ENCODE data around the gene RAD54L.

DNA sequence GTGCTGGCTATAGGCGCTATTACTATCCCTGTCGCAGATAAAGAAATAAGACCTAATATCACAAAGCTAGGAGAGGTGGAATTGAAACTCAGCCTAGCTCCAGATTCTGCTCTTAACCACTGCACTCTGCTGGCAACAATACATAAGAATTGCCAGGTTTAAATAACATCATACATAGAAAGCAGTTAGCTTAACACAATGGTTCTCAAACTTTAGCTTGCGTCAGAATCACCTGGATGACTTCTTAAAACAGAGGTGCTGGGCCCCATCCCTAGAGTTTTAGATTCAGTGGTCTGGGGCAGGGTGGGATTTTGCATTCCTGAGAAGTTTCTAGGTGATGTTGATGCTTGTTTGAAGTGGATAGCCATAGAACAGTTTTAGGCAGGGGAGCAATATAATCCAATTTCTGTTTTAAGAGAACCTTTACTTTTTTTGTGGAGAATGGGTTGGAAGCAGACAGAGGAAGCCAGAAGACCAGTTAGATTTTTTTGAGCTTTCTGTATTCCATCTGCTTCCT is 48.3 kb upstream of the RAD54L start:
- no peak for TF ChIP-seq GATA3 (IDR thresholded peaks at IDR 0.05; ENCODE audit: low read depth, low read length)
- TF ChIP-seq GATA2 (IDR thresholded peaks at IDR 0.05; ENCODE audit: low read depth, low read length), result no peak
